Kidney (tissue), 14 donors: ENCODE results near the gene SMIM24. TPM values are rescaled to one million over a fixed set of nuclear protein-coding genes. Genes with fewer than 3 reads are reported as not detected.

ENCODE experiments used
- DNase-seq, 5 donors: peaks; one replicate each; pipeline ENCODE4 v3.0.0-alpha.2; 2013 to 2020
- FAIRE-seq: peaks from 2 replicates; lab custom pipeline; 2012; peaks lifted over from hg19 to GRCh38; lab: Jason Lieb, UNC
- H3K27ac ChIP-seq, 2 donors: one replicate each; pipeline ENCODE4 v1.7.0; 2013; ENCODE audit warnings: low read depth in 2 of 2, low read length in 2 of 2, inconsistent platforms in 1 of 2
- H3K27me3 ChIP-seq: one replicate; pipeline ENCODE4 v1.7.1; 2013; ENCODE audit warnings: low read length, inconsistent platforms; ENCODE audit not compliant: control insufficient read depth, insufficient read depth
- H3K36me3 ChIP-seq, 3 donors: one replicate each; pipeline versions ENCODE4 v1.7.0 to v1.7.1; 2013; ENCODE audit warnings: low read length in 3 of 3, control low read depth in 1 of 3, inconsistent platforms in 1 of 3; ENCODE audit not compliant: insufficient read depth in 3 of 3, control insufficient read depth in 2 of 3
- H3K4me1 ChIP-seq, 3 donors: one replicate each; pipeline versions ENCODE4 v1.7.0 to v1.7.1; 2013; ENCODE audit warnings: low read length in 3 of 3, inconsistent platforms in 1 of 3, low read depth in 1 of 3; ENCODE audit not compliant: control insufficient read depth in 2 of 3, insufficient read depth in 2 of 3
- H3K4me3 ChIP-seq, 3 donors: one replicate each; pipeline versions ENCODE4 v1.7.0 to v1.8.1; 2013; ENCODE audit warnings: low read length in 3 of 3, control low read depth in 1 of 3, inconsistent platforms in 1 of 3
- H3K9ac ChIP-seq, 3 donors: one replicate each; pipeline versions ENCODE4 v1.7.0 to v1.7.1; 2013; ENCODE audit warnings: low read length in 3 of 3, control low read depth in 1 of 3, inconsistent platforms in 1 of 3
- H3K9me3 ChIP-seq, 3 donors: one replicate each; pipeline versions ENCODE4 v1.7.0 to v1.7.1; 2013; ENCODE audit warnings: low read length in 3 of 3, control low read depth in 1 of 3, inconsistent platforms in 1 of 3; ENCODE audit not compliant: control insufficient read depth in 2 of 3, insufficient read depth in 1 of 3
- intact Hi-C: fragments of 100-400 bp; cut with DNase I; formaldehyde crosslinking; loops from one replicate; pipeline ENCODE4 v1.11.1; 2022
- polyA plus RNA-seq: library from polyadenylated mRNA; stranded (reverse); fragments of 350-450 nt; fragmentation: Illumina TruSeq; extraction: RNeasy Lipid Tissue Mini Kit (QIAGEN cat#74804); gene quantifications from one replicate; pipeline ENCODE4 v1.2.3, GENCODE V29; 2014; ENCODE audit warnings: low read depth, low replicate concordance; ENCODE audit not compliant: insufficient read depth
- total RNA-seq: library from RNA; stranded (reverse); fragmentation: NEBNext Ultra II Directional; extraction: Animal tissue kit (Norgen Biotek cat#: 25700); gene quantifications from one replicate; pipeline ENCODE4 v1.2.1, GENCODE V29; 2021
- TF ChIP-seq, protein P1 (sequence below): IDR thresholded peaks from 3 replicates; pipeline ENCODE4 v1.5.1; 2012; ENCODE audit warnings: mild to moderate bottlenecking, moderate library complexity, borderline replicate concordance; ENCODE audit not compliant: insufficient read depth; ENCODE audit errors: extremely low read depth
- donor health status: control.
- donor health status: control.
- donor health status: control.
- donor health status: control.
- donor health status: control.
- donor health status: DM: yes; HTN: yes; CAD: no.
- donor health status: Normal renal cell carcinoma (clear cell type).

The SMIM24 gene
- total and polyA plus RNA-seq, 2 donors from 2014 or later: 49.8 to 1,108 TPM

DNA sequence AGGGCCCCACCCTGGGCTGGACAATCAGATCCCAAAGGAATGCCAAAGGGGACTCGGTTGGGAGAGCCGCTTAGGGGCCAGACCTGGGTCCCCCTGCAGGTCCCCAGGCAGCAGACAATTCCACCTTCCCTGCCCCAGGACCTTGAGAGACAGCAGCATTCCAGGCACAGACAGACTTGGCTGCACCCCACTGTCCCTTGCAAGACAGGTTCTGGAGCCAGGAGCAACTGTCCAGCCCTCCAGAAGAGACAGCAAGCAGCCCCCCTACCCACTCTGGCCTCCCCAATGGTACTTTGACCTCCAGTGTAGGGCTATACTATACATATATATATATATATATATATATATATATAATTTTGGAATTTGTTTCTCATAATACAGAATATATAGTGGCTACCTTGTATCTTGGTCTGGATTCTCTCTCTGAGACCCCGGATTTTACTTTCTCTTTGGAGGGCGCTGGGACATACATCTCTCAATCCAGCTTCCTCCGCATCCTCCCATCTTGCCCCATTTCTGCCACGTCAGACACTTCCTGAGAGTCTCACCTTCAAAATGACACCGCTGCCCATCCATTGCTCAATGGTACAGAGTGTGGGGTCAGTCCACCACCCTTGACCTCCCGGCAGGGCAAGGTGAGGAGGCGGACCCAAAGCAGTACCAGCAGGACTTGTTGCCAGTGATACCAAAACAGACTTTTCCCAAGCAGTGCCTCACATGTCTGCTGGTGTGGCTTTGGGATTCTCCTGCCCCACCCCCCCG is 12.7 kb downstream of the SMIM24 start:
- Histone ChIP-seq H3K4me3 (no peak overlapping the region), H3K27me3 (no peaks in the 10 kb centered on the region), H3K4me1 (peaks cover 0 to 6% (median 0%) of the 10 kb centered on the region in 3 donors), H3K36me3 (peaks cover 0 to under 1% (median 0%) of the 10 kb centered on the region in 3 donors), H3K27ac (no peak overlapping the region), H3K9ac (no peak overlapping the region), H3K9me3 (no peaks in the 10 kb centered on the region)
- TF ChIP-seq, protein P1, sequence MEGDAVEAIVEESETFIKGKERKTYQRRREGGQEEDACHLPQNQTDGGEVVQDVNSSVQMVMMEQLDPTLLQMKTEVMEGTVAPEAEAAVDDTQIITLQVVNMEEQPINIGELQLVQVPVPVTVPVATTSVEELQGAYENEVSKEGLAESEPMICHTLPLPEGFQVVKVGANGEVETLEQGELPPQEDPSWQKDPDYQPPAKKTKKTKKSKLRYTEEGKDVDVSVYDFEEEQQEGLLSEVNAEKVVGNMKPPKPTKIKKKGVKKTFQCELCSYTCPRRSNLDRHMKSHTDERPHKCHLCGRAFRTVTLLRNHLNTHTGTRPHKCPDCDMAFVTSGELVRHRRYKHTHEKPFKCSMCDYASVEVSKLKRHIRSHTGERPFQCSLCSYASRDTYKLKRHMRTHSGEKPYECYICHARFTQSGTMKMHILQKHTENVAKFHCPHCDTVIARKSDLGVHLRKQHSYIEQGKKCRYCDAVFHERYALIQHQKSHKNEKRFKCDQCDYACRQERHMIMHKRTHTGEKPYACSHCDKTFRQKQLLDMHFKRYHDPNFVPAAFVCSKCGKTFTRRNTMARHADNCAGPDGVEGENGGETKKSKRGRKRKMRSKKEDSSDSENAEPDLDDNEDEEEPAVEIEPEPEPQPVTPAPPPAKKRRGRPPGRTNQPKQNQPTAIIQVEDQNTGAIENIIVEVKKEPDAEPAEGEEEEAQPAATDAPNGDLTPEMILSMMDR: no peak
- FAIRE-seq (no peak), DNase-seq (no peak)
- intact Hi-C loops: no loop called here

DNA sequence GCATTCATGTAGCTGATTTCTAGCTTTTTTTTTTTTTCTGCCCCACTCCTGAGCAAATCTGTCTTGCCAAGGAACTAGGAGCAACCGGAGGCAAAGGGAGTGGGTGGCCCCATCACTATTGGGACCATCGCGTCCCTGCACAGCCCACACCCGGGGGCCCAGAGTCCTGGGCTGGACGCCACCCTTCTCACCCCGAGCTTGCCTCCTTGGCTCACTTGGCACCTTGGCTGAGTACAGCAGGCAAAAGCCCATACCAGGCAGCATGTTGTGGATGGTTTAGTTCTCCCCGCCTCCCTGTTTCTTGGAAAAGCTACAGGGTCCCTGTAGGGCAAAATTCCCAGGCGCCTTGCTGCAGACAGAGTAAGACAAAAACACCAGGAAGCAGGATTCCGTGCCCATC is 13.7 kb downstream of the SMIM24 start:
- DNase-seq (no peak), FAIRE-seq (no peak)
- Histone ChIP-seq H3K4me1 (no peaks in the 10 kb centered on the region), H3K4me3 (no peak overlapping the region), H3K36me3 (peaks cover 0 to 4% (median 0%) of the 10 kb centered on the region in 3 donors), H3K27me3 (no peaks in the 10 kb centered on the region), H3K9me3 (no peaks in the 10 kb centered on the region), H3K9ac (no peak overlapping the region), H3K27ac (no peak overlapping the region)
- intact Hi-C loops: no loop called here
- TF ChIP-seq, protein P1: no peak

DNA sequence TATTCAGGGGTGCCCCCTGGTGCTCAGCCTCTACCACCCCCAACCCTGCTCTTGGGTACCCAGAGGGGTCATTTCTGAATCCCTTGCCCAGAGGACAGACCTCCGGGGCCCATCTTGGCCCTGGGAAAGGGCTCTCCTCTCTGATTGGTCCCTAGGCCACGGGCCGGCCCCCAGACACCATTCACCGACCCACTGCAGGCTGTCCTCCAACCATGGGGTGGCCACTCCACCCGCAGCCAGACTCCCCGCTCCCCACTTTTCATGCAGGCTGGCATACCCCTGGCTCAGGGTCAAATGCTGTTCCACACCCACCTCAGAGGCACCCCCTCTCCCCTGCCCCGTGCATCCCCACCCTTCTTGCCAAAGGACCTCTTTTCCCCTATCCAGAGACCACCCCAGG is 14.8 kb downstream of the SMIM24 start:
- intact Hi-C loops: no loop called here
- no peaks in the 10 kb centered on the region for H3K4me1 ChIP-seq
- no peaks in the 10 kb centered on the region for H3K27me3 ChIP-seq
- TF ChIP-seq, protein P1: no peak
- H3K9me3 ChIP-seq: no peaks in the 10 kb centered on the region
- peaks cover 0 to 4% (median 0%) of the 10 kb centered on the region in 3 donors for H3K36me3 ChIP-seq
- FAIRE-seq (no peak), DNase-seq (peak in 1 of 5 donors; percentile 42)
- no peak overlapping the region for H3K4me3 ChIP-seq
- H3K9ac ChIP-seq: no peak overlapping the region
- no peak overlapping the region for H3K27ac ChIP-seq
